Left cardiac atrium (tissue), 4 donors: ENCODE data around the gene CPSF4L. TPM values are rescaled to one million over a fixed set of nuclear protein-coding genes. Genes with fewer than 3 reads are reported as not detected.
"Not testable (repeated sequence)": the region's sequence is repeated elsewhere in the genome, so short reads cannot be mapped to it uniquely, and the experiment has no call there.

Experiments used
- ATAC-seq, 2 donors: fragments of 200-7000 bp; cut with Tn5 transposase; one replicate each; pipeline ENCODE4 v1.9.1; 2020; ENCODE audit warnings: mild to moderate bottlenecking in 2 of 2, moderate library complexity in 2 of 2
- DNase-seq: peaks from one replicate; pipeline ENCODE4 v3.0.0-alpha.2; 2020
- intact Hi-C, 2 donors: fragments of 100-400 bp; cut with DNase I; formaldehyde crosslinking; loops; one replicate each; pipeline versions ENCODE4 v1.14.1 to v1.15.1; 2022 to 2023
- long read RNA-seq: library from polyadenylated mRNA; unstranded; transcript quantifications from one replicate; pipeline ENCODE4 v2.0.0, GENCODE V29; 2021
- total RNA-seq, 2 donors: library from RNA; stranded (reverse); fragmentation: NEBNext Ultra II Directional; extraction: Animal tissue kit (Norgen Biotek cat#: 25700); gene quantifications; one replicate each; pipeline ENCODE4 v1.2.1, GENCODE V29; 2021
- donor health status: DM: no; HTN: yes; CAD: no.
- donor health status: DM: no; HTN: yes; CAD: no; lungs with severe emphysema.
- donor health status: DM: yes; HTN: yes; CAD: no.
- donor health status: Dilated cardiomyopathy.

CPSF4L gene
- not detected for total RNA-seq
- long read RNA-seq, result 0 reads

GRCh38 chr17:73261617-73261951, at the start of gene CPSF4L:
Gene CPSF4L (minus strand): TSS chr17:73261880. CDS start chr17:73261818, 62 bp downstream.
- no peak for DNase-seq
- intact Hi-C loops, result no loop called here
- no peak for ATAC-seq

- ATAC-seq (peak; percentile 13 to 30), DNase-seq (no peak)
- intact Hi-C loops, result loop anchor here (5.0 to 10.0 kb wide), 2 partner anchors 56 to 57 kb away; no protein-coding TSS in a partner anchor
Observed at GRCh38 chr17:73311428-73311780, 49.7 kb upstream of the CPSF4L start.

- intact Hi-C loops, result loop anchor here (5.0 to 10.0 kb wide), 2 partner anchors 55 to 57 kb away; no protein-coding TSS in a partner anchor
- ATAC-seq (no peak), DNase-seq (no peak)
Observed at GRCh38 chr17:73309727-73310596, 48.3 kb upstream of the CPSF4L start.

GRCh38 chr17:73308959-73309358, 47.3 kb upstream of the CPSF4L start:
- DNase-seq, intact Hi-C loops, ATAC-seq: not testable (repeated sequence)

GRCh38 chr17:73308017-73308823, 46.5 kb upstream of the CPSF4L start:
- ATAC-seq, result peak; percentile 6 to 30
- intact Hi-C loops, result no loop called here
- DNase-seq, result peak; percentile 90

GRCh38 chr17:73307130-73307529, 45.5 kb upstream of the CPSF4L start:
- intact Hi-C loops, result no loop called here
- no peak for ATAC-seq
- DNase-seq, result no peak

- ATAC-seq, result no peak
- intact Hi-C loops, result no loop called here
- no peak for DNase-seq
Observed at GRCh38 chr17:73305845-73306836, 44.5 kb upstream of the CPSF4L start.

GRCh38 chr17:73304971-73305812, 43.5 kb upstream of the CPSF4L start:
- peak; percentile 87 for DNase-seq
- intact Hi-C loops, result no loop called here
- ATAC-seq, result peak; percentile 55 to 59

GRCh38 chr17:73304438-73304837, 42.8 kb upstream of the CPSF4L start:
- DNase-seq, result no peak
- intact Hi-C loops, result no loop called here
- ATAC-seq, result peak in 1 of 2 donors; percentile 0

GRCh38 chr17:73302189-73302588, 40.5 kb upstream of the CPSF4L start:
- intact Hi-C loops, result no loop called here
- DNase-seq (no peak), ATAC-seq (no peak)

GRCh38 chr17:73301369-73301768, 39.7 kb upstream of the CPSF4L start:
- DNase-seq, result no peak
- no peak for ATAC-seq
- intact Hi-C loops, result no loop called here

GRCh38 chr17:73300392-73300791, 38.7 kb upstream of the CPSF4L start:
- no peak for ATAC-seq
- no peak for DNase-seq
- intact Hi-C loops, result no loop called here

GRCh38 chr17:73297934-73298861, 36.5 kb upstream of the CPSF4L start:
- intact Hi-C loops, result no loop called here
- DNase-seq (no peak), ATAC-seq (peak in 1 of 2 donors; percentile 14)

- ATAC-seq, result peak; percentile 33 to 41
- peak; percentile 68 for DNase-seq
- intact Hi-C loops, result no loop called here
Observed at GRCh38 chr17:73293480-73293911, 31.8 kb upstream of the CPSF4L start.

GRCh38 chr17:73293031-73293430, 31.4 kb upstream of the CPSF4L start:
- intact Hi-C loops, result no loop called here
- DNase-seq (no peak), ATAC-seq (no peak)

GRCh38 chr17:73292031-73292531, 30.4 kb upstream of the CPSF4L start:
- peak; percentile 55 to 70 for ATAC-seq
- intact Hi-C loops, result no loop called here

More at GRCh38 chr17:73292031-73292531, 30.4 kb upstream of the CPSF4L start:
- peak; percentile 68 for DNase-seq
